8988T (cell line): Measurements from ENCODE around the gene FHL2.
"Not testable (repeated sequence)": the region's sequence is repeated elsewhere in the genome, so short reads cannot be mapped to it uniquely, and the experiment has no call there.

Experiments
- DNase-seq: peaks from one replicate; pipeline ENCODE4 v3.0.0; 2011

Gene FHL2

DNA sequence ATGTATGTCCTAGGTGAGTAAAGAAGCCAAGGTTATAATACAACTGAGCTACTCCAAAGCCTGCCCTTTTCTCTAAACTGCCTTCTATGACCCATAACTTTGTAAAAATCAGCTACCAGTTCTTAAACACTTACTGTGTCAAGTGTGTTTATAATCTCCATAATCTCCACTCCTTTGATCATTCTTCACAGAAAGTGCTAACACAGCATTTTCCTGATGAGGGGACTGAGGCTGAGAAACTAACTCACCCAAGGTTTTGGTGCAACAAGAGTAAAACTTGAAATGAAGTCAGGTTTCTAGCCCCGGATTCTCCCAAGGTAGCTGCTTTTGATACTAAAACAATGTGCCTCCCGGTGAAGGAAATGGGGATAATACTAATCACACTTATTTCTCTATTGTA is 63.4 kb downstream of the FHL2 start:
- DNase-seq = no peak

GRCh38 chr2:105334211-105334610 is 64.6 kb downstream of the FHL2 start:
- no peak for DNase-seq

DNA sequence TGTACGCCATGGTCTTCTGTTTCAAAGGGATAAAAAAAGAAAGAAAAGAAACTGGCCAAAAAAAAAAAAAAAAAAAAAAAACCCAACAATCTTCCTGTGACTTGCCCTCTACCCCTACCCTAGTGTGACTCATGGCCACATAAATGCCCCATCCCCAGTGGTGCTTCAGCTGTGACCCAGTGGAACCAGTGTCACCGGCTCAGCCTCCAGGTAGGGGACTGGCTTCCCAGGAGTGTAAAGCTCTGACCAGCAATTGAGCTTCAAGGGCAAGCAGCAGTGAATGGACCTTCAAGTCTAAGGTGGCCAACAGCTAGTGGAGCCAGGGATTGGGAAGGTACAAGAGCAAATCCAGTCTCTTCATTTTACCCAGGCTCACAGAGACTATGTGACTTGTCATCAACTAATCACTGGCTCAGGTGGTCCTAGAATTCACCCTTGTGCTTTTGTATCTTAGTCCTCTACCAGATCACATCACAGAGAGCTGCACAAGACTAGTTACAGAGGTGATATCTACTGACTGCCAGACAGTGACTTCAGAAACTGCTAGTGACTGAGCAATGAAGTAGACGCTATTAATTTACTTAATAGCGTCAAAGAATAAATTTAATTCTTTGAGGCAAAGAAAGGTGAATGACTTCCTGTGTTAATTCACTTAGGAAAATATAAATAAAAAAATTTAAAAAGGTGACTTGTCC is 68.0 kb downstream of the FHL2 start:
- no peak for DNase-seq

DNA sequence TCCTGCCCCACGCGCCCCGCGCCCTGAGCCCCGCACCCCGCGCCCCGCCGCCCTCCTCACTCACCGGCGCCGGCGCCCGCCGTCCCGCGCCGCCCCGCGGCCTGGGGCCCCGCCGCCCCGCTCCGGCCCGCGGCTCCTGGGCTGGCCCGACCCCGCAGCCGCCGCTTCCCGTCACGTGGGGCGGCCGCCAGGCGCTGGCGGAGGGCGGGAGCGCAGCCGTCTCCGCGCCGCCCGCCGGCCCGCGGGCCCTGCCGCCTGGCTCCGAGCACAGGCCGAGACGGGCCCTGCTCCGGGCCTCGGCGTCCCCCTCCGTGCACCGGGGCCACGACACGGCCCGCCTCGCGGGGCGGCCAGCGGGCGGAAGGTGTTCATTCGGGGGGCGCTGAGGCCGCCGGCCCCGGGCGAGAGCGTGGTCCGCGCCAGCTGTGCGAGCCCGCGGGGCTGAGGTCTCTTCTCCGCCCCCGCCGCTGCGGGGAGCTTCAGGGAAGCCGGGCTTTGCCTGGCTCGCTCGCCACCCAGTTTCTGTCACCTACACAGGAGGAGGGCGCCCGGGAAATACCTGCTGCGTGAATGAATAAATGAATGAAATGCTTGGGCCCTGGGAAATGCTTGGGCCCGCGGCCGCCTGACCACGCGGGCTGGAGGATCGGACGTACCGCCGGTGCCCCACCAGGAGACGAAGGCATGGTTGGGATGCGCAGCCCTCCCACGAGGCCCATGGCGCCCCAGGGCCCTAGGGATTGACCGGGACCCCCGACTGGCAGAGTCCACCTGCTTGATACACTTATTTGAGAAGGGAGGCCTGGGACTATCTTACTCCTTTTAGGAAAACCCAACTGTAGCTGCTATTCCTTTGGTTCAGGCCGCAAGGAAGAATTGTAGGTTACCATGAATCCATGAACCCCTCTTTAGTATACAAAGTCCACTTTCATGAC is 69.0 kb downstream of the FHL2 start, which contains the start of gene TGFBRAP1:
TSS of gene TGFBRAP1 (minus strand) at position 175 of the 935 bp plus-strand sequence. CDS start 21,434 bp downstream, outside the sequence.
- peak; percentile 45 for DNase-seq

- DNase-seq = no peak
These were observed 69.7 kb downstream of the FHL2 start for GRCh38 chr2:105329197-105329554.

DNA sequence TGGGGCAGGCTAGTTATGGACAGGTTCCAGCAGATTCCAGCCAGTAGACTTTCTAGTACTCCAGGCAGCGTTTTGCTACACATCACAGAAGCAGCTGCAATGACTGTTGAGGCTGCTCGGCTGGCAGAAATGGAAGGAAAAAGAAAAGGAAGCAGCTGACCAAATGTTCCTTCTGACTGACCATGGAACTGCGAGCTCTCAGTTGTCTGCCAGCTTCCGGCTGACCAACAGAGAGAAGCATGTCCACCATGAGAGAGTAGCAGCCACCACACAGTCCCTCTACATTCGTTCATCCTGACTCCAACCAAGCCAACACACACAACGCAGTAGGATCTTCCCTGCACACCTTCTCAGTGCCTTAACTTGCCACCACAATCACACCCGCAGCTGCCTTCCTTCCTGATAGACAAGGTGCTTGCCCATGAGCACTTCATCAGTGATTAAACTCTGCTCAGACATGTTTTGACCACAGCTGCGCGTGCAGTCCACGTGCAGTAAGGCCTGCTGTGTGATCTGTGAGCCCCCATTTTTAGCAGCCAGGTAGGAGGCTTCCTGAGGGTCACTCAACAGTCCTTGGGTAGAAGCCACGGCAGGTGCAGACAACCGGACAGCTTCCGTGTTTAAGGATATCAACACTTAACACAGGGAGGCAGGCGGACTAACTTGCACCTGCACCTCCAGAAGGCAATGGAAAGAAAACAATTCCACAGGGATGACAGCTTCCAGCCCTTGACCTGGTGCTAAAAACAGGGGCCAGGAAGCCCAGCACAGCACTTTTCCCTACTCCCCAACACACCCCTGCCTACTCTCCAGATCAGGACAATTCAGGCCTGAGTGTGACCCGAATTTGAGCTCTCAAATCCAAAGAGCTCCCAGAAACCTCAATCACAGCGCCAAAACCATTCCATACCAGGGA is 70.3 kb downstream of the FHL2 start:
- DNase-seq = no peak

GRCh38 chr2:105327690-105328089 is 71.2 kb downstream of the FHL2 start:
- DNase-seq = no peak

- DNase-seq = not testable (repeated sequence)
These were observed 71.6 kb downstream of the FHL2 start for GRCh38 chr2:105327271-105327670.

DNA sequence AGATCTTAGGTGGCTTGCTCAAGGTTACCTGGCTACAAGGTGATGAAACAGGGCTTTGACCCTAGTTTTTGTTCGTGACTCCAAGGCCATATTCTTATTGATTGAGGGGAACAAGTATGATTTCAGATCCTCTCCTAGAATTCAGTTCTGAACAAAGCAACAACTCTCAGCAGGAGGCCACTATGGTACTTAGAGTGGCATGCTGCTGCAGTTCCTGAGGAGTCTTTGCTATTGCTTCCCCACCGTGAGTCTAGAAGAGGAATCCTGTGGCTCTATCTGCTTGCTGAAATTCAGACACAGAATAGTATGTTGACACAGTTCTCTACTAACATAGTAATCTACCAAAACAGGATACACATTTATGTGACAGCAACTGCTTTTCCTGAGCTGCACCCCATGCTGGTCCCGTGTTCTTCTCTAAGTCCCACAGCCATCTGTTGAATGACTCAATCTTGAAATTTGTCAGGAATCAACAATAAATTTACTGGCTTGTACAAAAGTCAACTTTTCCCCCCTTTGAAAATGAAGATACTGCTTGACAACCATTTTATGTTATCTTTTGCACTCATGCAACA is 73.4 kb downstream of the FHL2 start:
- DNase-seq = no peak

DNA sequence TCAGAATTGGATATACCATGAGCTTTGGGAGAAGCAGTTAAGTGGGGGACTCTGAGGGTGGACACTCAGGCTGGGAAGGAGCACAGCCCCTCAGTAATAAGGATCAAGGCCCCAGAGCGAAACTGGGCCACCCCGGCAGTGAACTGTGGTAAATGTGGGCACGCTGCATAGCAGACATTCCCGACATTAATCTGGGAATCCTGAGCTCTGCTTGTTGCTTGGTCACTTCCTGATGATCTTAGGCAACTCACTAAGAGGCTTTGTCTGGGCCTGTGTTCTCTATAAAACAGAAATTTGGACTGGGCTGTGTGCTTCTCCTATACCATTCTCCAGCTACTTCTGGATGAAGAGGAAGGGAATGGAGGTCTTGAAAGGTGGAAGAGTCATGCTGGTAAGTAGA is 74.1 kb downstream of the FHL2 start:
- no peak for DNase-seq

GRCh38 chr2:105324101-105324500 is 74.8 kb downstream of the FHL2 start:
- no peak for DNase-seq

- no peak for DNase-seq
These were observed 75.7 kb downstream of the FHL2 start for GRCh38 chr2:105323111-105323510.

DNA sequence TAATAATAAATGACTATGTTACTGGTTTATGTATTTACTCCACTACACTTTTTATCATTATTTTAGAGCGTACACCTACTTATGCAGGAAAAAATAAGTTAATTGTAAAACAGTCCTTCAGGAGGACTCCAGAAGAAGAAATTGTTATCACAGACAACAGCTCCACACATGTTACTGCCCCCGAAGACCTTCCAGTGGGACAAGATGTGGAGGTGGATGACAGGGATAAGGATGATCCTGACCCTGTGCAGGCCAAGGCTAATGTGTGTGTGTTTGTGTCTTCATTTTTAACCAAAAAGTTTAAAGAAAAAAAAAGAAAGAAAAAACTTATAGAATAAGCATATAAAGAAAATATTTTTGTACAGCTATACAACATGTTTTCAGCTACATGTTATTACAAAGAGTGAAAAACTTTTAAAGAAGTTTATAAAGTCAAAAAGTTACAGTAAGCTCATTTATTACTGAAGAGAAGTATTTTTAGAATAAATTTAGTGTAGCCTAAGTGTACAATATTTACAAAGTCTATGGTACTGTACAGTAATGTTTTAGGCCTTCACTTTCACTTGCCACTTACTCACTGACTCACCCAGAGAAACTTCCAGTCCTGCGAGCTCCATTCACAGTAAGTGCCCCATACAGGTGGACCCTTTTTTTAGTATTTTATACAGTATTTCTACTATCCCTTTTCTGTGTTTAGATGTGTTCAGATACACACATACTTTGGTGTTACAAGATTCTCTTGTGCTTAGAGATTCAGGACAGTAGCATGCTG is 76.8 kb downstream of the FHL2 start:
- DNase-seq = no peak

- DNase-seq = no peak
These were observed 78.1 kb downstream of the FHL2 start for GRCh38 chr2:105320651-105321215.

DNA sequence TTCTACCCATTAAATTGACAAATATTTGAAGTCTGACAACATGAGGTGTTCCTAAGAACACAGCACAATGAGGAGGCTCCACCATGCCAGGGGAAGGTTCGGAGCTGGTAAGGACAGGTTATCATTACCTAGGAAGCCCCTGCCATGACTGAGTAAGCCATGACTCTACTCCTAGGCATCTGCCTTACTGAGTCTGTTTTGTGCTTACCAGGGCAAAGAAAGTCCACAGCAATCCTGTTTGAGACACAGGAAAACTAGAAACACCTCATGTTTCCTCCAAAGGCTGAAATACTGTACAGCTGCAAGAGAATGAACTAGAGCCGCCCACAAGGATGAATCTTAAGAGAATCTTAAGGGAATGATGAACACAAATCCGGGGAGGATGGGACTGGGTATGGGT is 80.9 kb downstream of the FHL2 start:
- DNase-seq = peak; percentile 59

GRCh38 chr2:105315314-105315713 is 83.5 kb downstream of the FHL2 start:
- DNase-seq = no peak

GRCh38 chr2:105313877-105314276 is 85.0 kb downstream of the FHL2 start:
- no peak for DNase-seq
